Activated CD8-positive, alpha-beta T cell treated with anti-CD3 and anti-CD28 coated beads, Interleukin-2, amount 10 ng/mL, durations not matched to agents 7 days and 5 days (primary cell): ENCODE measurements around the gene TRUB2. TPM values are rescaled to one million over a fixed set of nuclear protein-coding genes. Genes with fewer than 3 reads are reported as not detected.
A peak's percentile ranks its signal among the peaks of the same experiment; 100 is the strongest.

ENCODE experiments used
- ATAC-seq: fragments of 150-1000 bp; cut with Tn5 transposase; one replicate; pipeline ENCODE4 v1.10.0; 2021; ENCODE audit warnings: moderate library complexity
- CTCF ChIA-PET: fragments of 350-600 bp; sonication (Branson Sonifier 250); formaldehyde crosslinking; loops from one replicate; lab custom pipeline; 2021; ENCODE audit warnings: antibody characterized with exemption; lab: Charles Lee
- POLR2A ChIA-PET: fragments of 350-600 bp; sonication (Branson Sonifier 250); formaldehyde crosslinking; loops from one replicate; lab custom pipeline; 2021; ENCODE audit warnings: antibody characterized with exemption; lab: Charles Lee
- DNase-seq: peaks from one replicate; pipeline ENCODE4 v3.0.0-alpha.2; 2020
- H3K27ac Mint-ChIP-seq: one replicate; pipeline ENCODE4 v1.8.0; 2021; ENCODE audit warnings: mild to moderate bottlenecking, mixed read lengths
- H3K27me3 Mint-ChIP-seq: one replicate; pipeline ENCODE4 v1.8.0; 2021; ENCODE audit warnings: low read depth, mixed read lengths
- H3K36me3 Mint-ChIP-seq: one replicate; pipeline ENCODE4 v1.8.0; 2021; ENCODE audit warnings: low read depth, mixed read lengths
- H3K4me1 Mint-ChIP-seq: one replicate; pipeline ENCODE4 v1.8.0; 2021; ENCODE audit warnings: low read depth, mixed read lengths
- H3K4me3 Mint-ChIP-seq: one replicate; pipeline ENCODE4 v1.8.0; 2021; ENCODE audit warnings: mild to moderate bottlenecking, mixed read lengths
- H3K9me3 Mint-ChIP-seq: one replicate; pipeline ENCODE4 v1.8.0; 2022; ENCODE audit warnings: mixed read lengths; ENCODE audit not compliant: insufficient read depth
- total RNA-seq, 2 experiments: library from RNA; stranded (reverse); gene quantifications; one replicate each; pipeline ENCODE4 v1.2.3, GENCODE V29; 2021

TRUB2 gene
- total RNA-seq, 2 experiments from 2014 or later = 25.5 to 27.7 TPM

DNA sequence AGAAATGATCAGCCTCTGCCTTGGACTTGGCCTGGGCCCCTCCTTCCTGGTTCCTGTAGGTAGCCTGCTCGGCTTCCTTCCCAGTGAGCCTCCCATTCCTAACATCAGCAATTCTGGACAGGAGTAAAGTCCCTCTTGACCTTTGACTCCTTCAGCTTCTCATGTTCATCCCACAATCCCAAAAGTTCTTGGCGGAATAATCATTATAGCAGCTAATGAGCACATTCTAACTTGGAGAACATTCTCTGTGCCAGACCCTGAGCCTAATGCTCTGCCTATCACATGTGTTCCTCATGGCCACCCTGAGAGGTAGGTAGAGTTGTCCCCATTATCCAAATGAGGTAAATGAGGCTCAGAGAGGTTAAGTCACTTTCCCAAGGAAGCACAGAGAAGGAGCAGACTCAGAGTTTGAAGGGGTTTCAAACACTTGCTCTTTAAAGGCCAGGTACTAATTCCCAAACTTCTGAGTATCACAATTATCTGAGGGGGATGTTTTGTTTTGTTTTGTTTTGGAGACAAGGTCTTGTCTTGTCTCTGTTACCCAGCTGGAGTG, 24.9 kb downstream of the TRUB2 start:
- H3K36me3 Mint-ChIP-seq = no peaks in the 10 kb centered on the region
- H3K27me3 Mint-ChIP-seq = no peaks in the 10 kb centered on the region
- H3K27ac Mint-ChIP-seq = no peak overlapping the region
- CTCF ChIA-PET = interaction anchor here (0.6 to 4.1 kb wide), 8 partner anchors 9 to 144 kb away, joined by 3 to 24 read pairs (median 5); partner anchors contain the start of gene CERCAM
- H3K4me3 Mint-ChIP-seq = no peak overlapping the region
- DNase-seq (no peak), ATAC-seq (no peak)
- POLR2A ChIA-PET = no interaction called here
- H3K4me1 Mint-ChIP-seq = peaks cover 4% of the 10 kb centered on the region
- no peaks in the 10 kb centered on the region for H3K9me3 Mint-ChIP-seq

GRCh38 chr9:128296340-128297220, 25.7 kb downstream of the TRUB2 start:
- Mint-ChIP-seq H3K27ac (no peak overlapping the region), H3K36me3 (no peaks in the 10 kb centered on the region), H3K27me3 (no peaks in the 10 kb centered on the region), H3K4me1 (peaks cover 4% of the 10 kb centered on the region), H3K9me3 (no peaks in the 10 kb centered on the region), H3K4me3 (no peak overlapping the region)
- ChIA-PET CTCF (interaction anchor here (0.6 to 4.1 kb wide), 7 partner anchors 12 to 145 kb away, joined by 3 to 24 read pairs (median 8); partner anchors contain the start of gene CERCAM), POLR2A (no interaction called here)
- DNase-seq = no peak
- ATAC-seq = no peak

GRCh38 chr9:128294142-128294541, 28.1 kb downstream of the TRUB2 start:
- Mint-ChIP-seq H3K27me3 (no peaks in the 10 kb centered on the region), H3K4me1 (peaks cover 4% of the 10 kb centered on the region), H3K4me3 (no peak overlapping the region), H3K36me3 (no peaks in the 10 kb centered on the region), H3K9me3 (no peaks in the 10 kb centered on the region), H3K27ac (no peak overlapping the region)
- no peak for ATAC-seq
- POLR2A ChIA-PET = no interaction called here
- no peak for DNase-seq
- CTCF ChIA-PET = interaction anchor here (1.6 to 4.1 kb wide), 2 partner anchors 68 to 117 kb away, joined by 4 to 24 read pairs; no protein-coding TSS in a partner anchor

DNA sequence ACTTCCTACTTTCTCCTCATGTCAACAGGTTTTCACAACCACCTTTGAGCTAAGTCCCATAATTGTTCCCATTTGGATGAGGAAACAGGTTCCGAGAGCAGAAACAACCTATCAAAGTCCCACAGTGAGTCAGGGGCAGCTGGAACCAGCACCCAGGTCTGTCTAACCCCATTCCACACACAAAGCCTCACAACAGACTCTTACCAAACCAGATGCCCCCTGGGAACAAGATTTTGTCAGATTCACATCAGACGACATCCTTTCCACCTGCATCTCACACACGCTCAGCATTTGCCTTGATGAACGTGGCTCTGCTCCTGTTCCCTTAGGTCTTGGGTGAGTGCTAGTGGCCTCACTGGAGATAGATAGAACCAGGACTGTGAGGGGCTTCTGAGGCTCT, 29.2 kb downstream of the TRUB2 start:
- CTCF ChIA-PET = interaction anchor here (0.9 to 4.1 kb wide), 4 partner anchors 38 to 70 kb away, joined by 3 to 24 read pairs (median 6); no protein-coding TSS in a partner anchor
- no peak overlapping the region for H3K4me3 Mint-ChIP-seq
- H3K4me1 Mint-ChIP-seq = peaks cover 4% of the 10 kb centered on the region
- DNase-seq = no peak
- H3K27me3 Mint-ChIP-seq = no peaks in the 10 kb centered on the region
- no peaks in the 10 kb centered on the region for H3K36me3 Mint-ChIP-seq
- no peak overlapping the region for H3K27ac Mint-ChIP-seq
- no peak for ATAC-seq
- POLR2A ChIA-PET = no interaction called here
- no peaks in the 10 kb centered on the region for H3K9me3 Mint-ChIP-seq

DNA sequence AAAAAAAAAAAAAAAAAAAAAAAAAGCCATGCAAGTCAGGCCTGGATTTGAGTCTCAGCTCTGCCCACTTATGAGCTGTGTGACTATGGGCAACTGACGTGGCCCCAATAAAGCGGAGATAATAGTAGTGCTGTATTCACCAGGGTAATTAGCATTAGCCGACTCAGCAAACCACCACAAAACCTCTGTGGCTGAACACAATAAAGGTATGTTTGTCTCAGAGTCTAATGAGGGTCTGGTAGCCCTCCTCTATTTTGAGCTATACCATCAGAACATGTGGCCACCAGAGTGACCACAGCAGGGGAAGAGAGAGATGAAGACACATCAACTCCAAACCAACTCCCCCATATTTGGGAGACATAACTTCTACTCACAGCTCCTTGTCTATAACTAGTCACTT, 30.2 kb downstream of the TRUB2 start:
- H3K27me3 Mint-ChIP-seq = no peaks in the 10 kb centered on the region

GRCh38 chr9:128288273-128289004, 33.8 kb downstream of the TRUB2 start:
- ChIA-PET POLR2A (interaction anchor here (1.4 kb wide), 1 partner anchor 11 kb away, joined by 4 read pairs; no protein-coding TSS in a partner anchor), CTCF (interaction anchor here (0.7 kb wide), 1 partner anchor 53 kb away, joined by 3 read pairs; no protein-coding TSS in a partner anchor)
- no peaks in the 10 kb centered on the region for H3K36me3 Mint-ChIP-seq
- no peaks in the 10 kb centered on the region for H3K9me3 Mint-ChIP-seq
- H3K27ac Mint-ChIP-seq = no peak overlapping the region
- peaks cover 3% of the 10 kb centered on the region for H3K4me1 Mint-ChIP-seq
- DNase-seq = no peak
- no peaks in the 10 kb centered on the region for H3K27me3 Mint-ChIP-seq
- H3K4me3 Mint-ChIP-seq = no peak overlapping the region
- no peak for ATAC-seq

More for the DNA sequence above, 30.2 kb downstream of the TRUB2 start:
- ATAC-seq (no peak), DNase-seq (no peak)
- ChIA-PET CTCF (interaction anchor here (1.1 to 1.5 kb wide), 3 partner anchors 16 to 49 kb away, joined by 3 to 8 read pairs (median 3); partner anchors contain the start of genes GOLGA2 and SWI5), POLR2A (interaction anchor here (0.6 to 1.0 kb wide), 2 partner anchors 16 to 79 kb away, joined by 3 to 5 read pairs; partner anchors contain the start of genes GOLGA2, SWI5 and URM1)
- Mint-ChIP-seq H3K27ac (no peak overlapping the region), H3K9me3 (no peaks in the 10 kb centered on the region), H3K36me3 (no peaks in the 10 kb centered on the region), H3K4me3 (no peak overlapping the region), H3K4me1 (peaks cover 4% of the 10 kb centered on the region)

DNA sequence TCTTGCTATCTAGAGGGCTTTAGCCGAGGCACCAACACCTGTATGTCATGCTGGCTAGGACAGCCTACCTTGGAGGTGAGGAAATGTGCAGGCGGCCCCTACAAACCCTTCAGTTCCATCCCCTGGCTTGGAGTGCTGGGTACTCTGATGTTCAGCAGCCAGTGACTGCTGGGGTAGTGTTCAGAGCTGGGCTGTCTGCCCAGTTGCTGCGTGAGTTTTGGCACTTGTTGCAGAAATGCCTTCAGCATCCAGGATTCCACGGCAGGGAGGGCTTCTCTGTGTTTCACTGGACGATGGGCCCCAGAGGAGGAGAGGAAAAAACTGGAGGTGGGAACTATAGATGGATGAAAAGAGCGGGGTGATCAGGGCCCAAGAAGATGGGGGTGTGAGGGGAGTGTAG, 35.8 kb downstream of the TRUB2 start:
- no peaks in the 10 kb centered on the region for H3K27me3 Mint-ChIP-seq
- no peak overlapping the region for H3K27ac Mint-ChIP-seq
- DNase-seq = no peak
- ChIA-PET POLR2A (interaction anchor here (1.4 kb wide), 1 partner anchor 11 kb away, joined by 8 read pairs; the partner anchor contains the start of genes GOLGA2 and SWI5), CTCF (interaction anchor here (1.2 kb wide), 1 partner anchor 9 kb away, joined by 4 read pairs; no protein-coding TSS in a partner anchor)
- no peak for ATAC-seq
- H3K4me1 Mint-ChIP-seq = peaks cover 3% of the 10 kb centered on the region
- H3K9me3 Mint-ChIP-seq = no peaks in the 10 kb centered on the region
- no peak overlapping the region for H3K4me3 Mint-ChIP-seq
- H3K36me3 Mint-ChIP-seq = no peaks in the 10 kb centered on the region

DNA sequence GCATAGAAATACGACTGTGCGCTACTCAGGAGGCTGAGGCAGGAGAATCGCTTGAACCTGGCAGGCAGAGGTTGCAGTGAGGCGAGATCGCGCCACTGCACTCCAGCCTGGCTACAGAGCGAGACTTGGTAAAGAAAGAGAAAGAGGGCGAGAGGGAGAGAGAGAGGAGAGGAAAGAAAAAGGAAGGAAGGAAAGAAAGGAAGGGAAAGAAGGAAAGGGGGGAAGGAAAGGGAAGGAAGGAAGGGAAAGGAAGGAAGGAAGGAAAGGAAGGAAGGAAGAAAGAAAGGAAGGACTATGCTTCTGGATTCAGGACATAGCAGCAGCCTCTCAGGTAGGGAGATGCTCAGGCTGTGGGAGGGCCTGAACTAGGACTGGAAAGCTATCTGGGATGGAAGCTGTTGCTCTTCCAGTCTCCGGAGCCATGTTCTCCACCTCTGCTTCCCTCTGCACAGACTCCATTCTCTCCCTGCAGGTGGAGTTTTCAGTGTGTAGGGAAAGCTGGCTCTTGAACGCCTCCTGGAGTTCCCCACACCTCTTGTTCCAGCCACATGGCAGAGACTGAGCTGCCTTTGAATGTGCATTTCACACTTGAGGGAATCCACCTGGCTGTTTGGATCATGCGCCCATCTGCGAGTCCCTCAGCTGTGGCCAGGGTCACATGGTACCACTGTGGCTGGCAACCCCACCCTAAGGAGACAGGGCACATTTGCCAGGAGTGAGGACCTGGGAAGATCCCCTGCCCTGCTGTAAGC, 37.0 kb downstream of the TRUB2 start:
- Mint-ChIP-seq H3K4me3 (no peak overlapping the region), H3K27me3 (no peaks in the 10 kb centered on the region), H3K9me3 (no peaks in the 10 kb centered on the region), H3K27ac (peak overlapping the region; percentile 12), H3K36me3 (peaks cover 2% of the 10 kb centered on the region), H3K4me1 (peaks cover 3% of the 10 kb centered on the region)
- ATAC-seq (no peak), DNase-seq (no peak)
- ChIA-PET POLR2A (interaction anchor here (1.4 kb wide), 1 partner anchor 9 kb away, joined by 8 read pairs; the partner anchor contains the start of genes GOLGA2 and SWI5), CTCF (interaction anchor here (1.2 to 1.4 kb wide), 3 partner anchors 10 to 533 kb away, joined by 3 to 4 read pairs (median 3); partner anchors contain the start of gene ENDOG)

- H3K9me3 Mint-ChIP-seq = no peaks in the 10 kb centered on the region
- H3K4me1 Mint-ChIP-seq = peaks cover 17% of the 10 kb centered on the region
- peaks cover 2% of the 10 kb centered on the region for H3K36me3 Mint-ChIP-seq
- H3K4me3 Mint-ChIP-seq = no peak overlapping the region
- no peaks in the 10 kb centered on the region for H3K27me3 Mint-ChIP-seq
- no peak for DNase-seq
- POLR2A ChIA-PET = no interaction called here
- CTCF ChIA-PET = interaction anchor here (2.1 kb wide), 1 partner anchor 13 kb away, joined by 9 read pairs; no protein-coding TSS in a partner anchor
- no peak for ATAC-seq
- no peak overlapping the region for H3K27ac Mint-ChIP-seq
These were observed 39.7 kb downstream of the TRUB2 start for GRCh38 chr9:128282500-128282899.

DNA sequence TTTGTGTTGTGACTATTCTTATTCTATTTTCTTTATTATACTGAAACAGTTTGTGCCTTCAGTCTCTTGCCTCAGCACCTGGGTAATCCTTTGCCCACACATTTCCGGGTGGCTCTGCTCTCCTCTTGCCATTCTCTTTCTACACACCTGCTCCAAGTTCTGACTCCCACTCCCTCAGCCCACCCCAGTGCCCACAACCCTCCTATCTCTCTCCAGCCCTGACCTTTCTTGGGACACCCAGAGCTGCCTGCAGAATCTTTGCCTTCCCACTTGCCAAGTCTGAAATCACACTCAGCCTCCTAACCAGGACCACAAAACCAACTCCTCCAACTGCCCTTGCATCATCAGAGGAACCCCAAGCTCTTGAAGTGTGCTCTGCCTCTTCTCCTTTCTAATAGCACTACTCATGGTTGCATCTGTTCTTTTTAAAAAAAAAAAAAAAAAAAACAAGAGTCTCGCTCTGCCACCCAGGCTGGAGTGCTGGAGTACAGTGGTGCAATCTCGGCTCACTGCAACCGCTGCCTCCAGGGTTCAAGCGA, 42.1 kb downstream of the TRUB2 start:
- Mint-ChIP-seq H3K4me3 (no peak overlapping the region), H3K9me3 (no peaks in the 10 kb centered on the region), H3K27me3 (no peaks in the 10 kb centered on the region), H3K36me3 (peaks cover 4% of the 10 kb centered on the region), H3K4me1 (peaks cover 28% of the 10 kb centered on the region), H3K27ac (peak overlapping the region; percentile 60)
- ChIA-PET CTCF (interaction anchor here (1.1 kb wide), 1 partner anchor 15 kb away, joined by 3 read pairs; no protein-coding TSS in a partner anchor), POLR2A (interaction anchor here (0.6 kb wide), 1 partner anchor 73 kb away, joined by 4 read pairs; no protein-coding TSS in a partner anchor)
- no peak for ATAC-seq
- no peak for DNase-seq
